ENCODE measurements around the gene TDRD10.

Gene TDRD10

GRCh38 chr1:154463512-154463990 is 38.5 kb upstream of the TDRD10 start:
- no peak for TF ChIP-seq CSDC2 (CRISPR knock-in tag; IDR thresholded peaks at IDR 0.05)
- no peak for TF ChIP-seq ZNF565 (CRISPR knock-in tag; conservative IDR thresholded peaks at IDR 0.05; ENCODE audit: low read depth)
- TF ChIP-seq ARNTL (CRISPR knock-in tag; IDR thresholded peaks at IDR 0.05; ENCODE audit: borderline replicate concordance, low read depth) = no peak
- TF ChIP-seq BACH2 (CRISPR knock-in tag; IDR thresholded peaks at IDR 0.05; ENCODE audit: borderline replicate concordance) = no peak
- no peak for TF ChIP-seq SNAI2 (CRISPR knock-in tag; IDR thresholded peaks at IDR 0.05)
- no peak for TF ChIP-seq OSR1 (CRISPR knock-in tag; IDR thresholded peaks at IDR 0.05)
- no peak for TF ChIP-seq ISL1 (CRISPR knock-in tag; IDR thresholded peaks at IDR 0.05)
- TF ChIP-seq TSHZ2 (CRISPR knock-in tag; IDR thresholded peaks at IDR 0.05) = no peak
- no peak for TF ChIP-seq GLIS3 (CRISPR knock-in tag; IDR thresholded peaks at IDR 0.05)
- TF ChIP-seq CREB5 (CRISPR knock-in tag; IDR thresholded peaks at IDR 0.05; ENCODE audit: low read depth) = no peak
- no peak for TF ChIP-seq ESRRG (CRISPR knock-in tag; IDR thresholded peaks at IDR 0.05)
- no peak for TF ChIP-seq ZNF70 (CRISPR knock-in tag; IDR thresholded peaks at IDR 0.05)
- no peak for TF ChIP-seq CSRNP3 (CRISPR knock-in tag; IDR thresholded peaks at IDR 0.05)
- TF ChIP-seq ZFP30 (CRISPR knock-in tag; IDR thresholded peaks at IDR 0.05) = no peak
- TF ChIP-seq ZNF8 (CRISPR knock-in tag; IDR thresholded peaks at IDR 0.05) = no peak
- TF ChIP-seq TCF4 (CRISPR knock-in tag; IDR thresholded peaks at IDR 0.05; ENCODE audit: borderline replicate concordance) = no peak
- peak; percentile 19; the same call in 2 of the 3 replicates for ATAC-seq

- ATAC-seq = no peak
- TF ChIP-seq RARB (CRISPR knock-in tag; IDR thresholded peaks at IDR 0.05) = no peak
- no peak for TF ChIP-seq TCF4 (CRISPR knock-in tag; IDR thresholded peaks at IDR 0.05; ENCODE audit: borderline replicate concordance)
- no peak for TF ChIP-seq GLIS3 (CRISPR knock-in tag; IDR thresholded peaks at IDR 0.05)
- no peak for TF ChIP-seq ISL1 (CRISPR knock-in tag; IDR thresholded peaks at IDR 0.05)
- no peak for TF ChIP-seq BACH2 (CRISPR knock-in tag; IDR thresholded peaks at IDR 0.05; ENCODE audit: borderline replicate concordance)
- TF ChIP-seq SNAI2 (CRISPR knock-in tag; IDR thresholded peaks at IDR 0.05) = no peak
- TF ChIP-seq POU6F1 (CRISPR knock-in tag; IDR thresholded peaks at IDR 0.05; ENCODE audit: borderline replicate concordance, low read depth) = no peak
- no peak for TF ChIP-seq ZNF70 (CRISPR knock-in tag; IDR thresholded peaks at IDR 0.05)
- no peak for TF ChIP-seq OSR1 (CRISPR knock-in tag; IDR thresholded peaks at IDR 0.05)
- TF ChIP-seq CREB5 (CRISPR knock-in tag; IDR thresholded peaks at IDR 0.05; ENCODE audit: low read depth) = no peak
- TF ChIP-seq ZFP3 (CRISPR knock-in tag; IDR thresholded peaks at IDR 0.05) = no peak
- TF ChIP-seq TOX (CRISPR knock-in tag; IDR thresholded peaks at IDR 0.05; ENCODE audit: borderline replicate concordance) = no peak
- TF ChIP-seq ZFP30 (CRISPR knock-in tag; IDR thresholded peaks at IDR 0.05) = no peak
- no peak for TF ChIP-seq ESRRG (CRISPR knock-in tag; IDR thresholded peaks at IDR 0.05)
- TF ChIP-seq PATZ1 (CRISPR knock-in tag; IDR thresholded peaks at IDR 0.05; ENCODE audit: borderline replicate concordance) = no peak
- no peak for TF ChIP-seq PPARA (CRISPR knock-in tag; IDR thresholded peaks at IDR 0.05; ENCODE audit: borderline replicate concordance)
- TF ChIP-seq CSRNP3 (CRISPR knock-in tag; IDR thresholded peaks at IDR 0.05) = no peak
- no peak for TF ChIP-seq ZNF565 (CRISPR knock-in tag; conservative IDR thresholded peaks at IDR 0.05; ENCODE audit: low read depth)
- TF ChIP-seq ZC3H10 (CRISPR knock-in tag; IDR thresholded peaks at IDR 0.05) = no peak
- no peak for TF ChIP-seq CSDC2 (CRISPR knock-in tag; IDR thresholded peaks at IDR 0.05)
These were observed 36.3 kb upstream of the TDRD10 start for GRCh38 chr1:154465621-154466195.

Data from SK-N-SH treated with all-trans-retinoic acid at 6 μM for 48 hours (cell line).